HUES64 (cell line): Measurements from ENCODE around the gene SLC37A1. TPM values are rescaled to one million over a fixed set of nuclear protein-coding genes. Genes with fewer than 3 reads are reported as not detected.
"Not testable (repeated sequence)": the region's sequence is repeated elsewhere in the genome, so short reads cannot be mapped to it uniquely, and the experiment has no call there.

ENCODE experiments used
- H3K27ac ChIP-seq: 2 replicates; pipeline ENCODE4 v1.7.0; 2013; ENCODE audit warnings: low read depth, low read length, inconsistent platforms
- H3K27me3 ChIP-seq: 2 replicates; pipeline ENCODE4 v1.6.1; 2013; ENCODE audit warnings: mild to moderate bottlenecking, low read length; ENCODE audit not compliant: insufficient read depth
- H3K36me3 ChIP-seq: 2 replicates; pipeline ENCODE4 v1.6.1; 2013; ENCODE audit warnings: mild to moderate bottlenecking, low read length; ENCODE audit not compliant: insufficient read depth
- H3K4me1 ChIP-seq: 2 replicates; pipeline ENCODE4 v1.6.1; 2013; ENCODE audit warnings: mild to moderate bottlenecking, low read length, moderate library complexity; ENCODE audit not compliant: insufficient read depth
- H3K4me3 ChIP-seq: 2 replicates; pipeline ENCODE4 v1.5.1; 2013; ENCODE audit warnings: mild to moderate bottlenecking, low read length, moderate library complexity
- H3K9ac ChIP-seq: 2 replicates; pipeline ENCODE4 v1.6.1; 2013; ENCODE audit warnings: mild to moderate bottlenecking, low read depth, low read length
- H3K9me3 ChIP-seq: 2 replicates; pipeline ENCODE4 v1.6.1; 2013; ENCODE audit warnings: low read depth, low read length; ENCODE audit not compliant: insufficient read depth
- WGBS: fragments of 150-250, 120-280 bp; methylation state at CpG from one replicate; pipeline ENCODE4 v1.1.7; 2013; ENCODE audit warnings: missing lambda C conversion rate; 5-methylcytosine and 5-hydroxymethylcytosine counted together
- polyA plus RNA-seq, 2 experiments: library from polyadenylated mRNA; stranded (reverse); fragments of 50-300 nt; gene quantifications; one replicate each; pipeline ENCODE4 v1.2.3, GENCODE V29; 2013

SLC37A1 gene
- polyA plus RNA-seq (2013, experiment 1 of 2), result 10.3 TPM
- polyA plus RNA-seq (2013, experiment 2 of 2), result 11.4 TPM

GRCh38 chr21:42513151-42513984 is at the start of gene SLC37A1:
Gene SLC37A1, plus strand, starts transcription at chr21:42513852. Its CDS starts 4,603 bp downstream, at chr21:42518455.
- H3K9me3 ChIP-seq, result no peaks in the 10 kb centered on the region
- H3K27ac ChIP-seq, result peak within 1 kb of the TSS; percentile 82
- WGBS, result 10% methylated on average over 88 of the region's 88 CpGs
- H3K4me3 ChIP-seq, result peak within 1 kb of the TSS; percentile 72
- H3K4me1 ChIP-seq, result peaks cover 35% of the 10 kb centered on the region
- peaks cover 30% of the 10 kb centered on the region for H3K27me3 ChIP-seq
- peak within 1 kb of the TSS; percentile 46 for H3K9ac ChIP-seq
- H3K36me3 ChIP-seq, result peaks cover 1% of the 10 kb centered on the region; the same call in 1 of the 2 replicates

GRCh38 chr21:42463861-42464515 is 49.7 kb upstream of the SLC37A1 start:
- 90% methylated on average over 17 of the region's 17 CpGs for WGBS
- Histone ChIP-seq H3K9me3 (no peaks in the 10 kb centered on the region), H3K27ac (no peak overlapping the region), H3K36me3 (no peaks in the 10 kb centered on the region), H3K4me3 (no peak overlapping the region), H3K4me1 (peaks cover 35% of the 10 kb centered on the region), H3K27me3 (no peaks in the 10 kb centered on the region), H3K9ac (no peak overlapping the region)

GRCh38 chr21:42465008-42465802 is 48.4 kb upstream of the SLC37A1 start:
- Histone ChIP-seq H3K9me3 (no peaks in the 10 kb centered on the region), H3K4me3 (no peak overlapping the region), H3K9ac (no peak overlapping the region), H3K4me1 (peaks cover 35% of the 10 kb centered on the region), H3K36me3 (no peaks in the 10 kb centered on the region), H3K27ac (no peak overlapping the region), H3K27me3 (no peaks in the 10 kb centered on the region)
- WGBS, result 82% methylated on average over 8 of the region's 8 CpGs

GRCh38 chr21:42465803-42466127 is 47.9 kb upstream of the SLC37A1 start:
- 98% methylated on average over 3 of the region's 3 CpGs for WGBS
- Histone ChIP-seq H3K9ac (no peak overlapping the region), H3K9me3 (no peaks in the 10 kb centered on the region), H3K4me1 (peaks cover 35% of the 10 kb centered on the region), H3K27ac (no peak overlapping the region), H3K4me3 (no peak overlapping the region), H3K27me3 (no peaks in the 10 kb centered on the region), H3K36me3 (no peaks in the 10 kb centered on the region)

GRCh38 chr21:42466700-42467099 is 47.0 kb upstream of the SLC37A1 start:
- no peak overlapping the region for H3K27ac ChIP-seq
- no peaks in the 10 kb centered on the region for H3K36me3 ChIP-seq
- no peaks in the 10 kb centered on the region for H3K27me3 ChIP-seq
- H3K9me3 ChIP-seq, result no peaks in the 10 kb centered on the region
- H3K9ac ChIP-seq, result no peak overlapping the region
- no peak overlapping the region for H3K4me3 ChIP-seq
- H3K4me1 ChIP-seq, result peaks cover 32% of the 10 kb centered on the region
- 95% methylated on average over 10 of the region's 10 CpGs for WGBS

- no peaks in the 10 kb centered on the region for H3K36me3 ChIP-seq
- H3K4me3 ChIP-seq, result no peak overlapping the region
- H3K4me1 ChIP-seq, result peaks cover 26% of the 10 kb centered on the region
- no peak overlapping the region for H3K27ac ChIP-seq
- no peaks in the 10 kb centered on the region for H3K9me3 ChIP-seq
- H3K27me3 ChIP-seq, result no peaks in the 10 kb centered on the region
- no peak overlapping the region for H3K9ac ChIP-seq
- WGBS, result 62% methylated on average over 12 of the region's 12 CpGs
These were observed 46.3 kb upstream of the SLC37A1 start for GRCh38 chr21:42467140-42467983.

GRCh38 chr21:42468491-42469131 is 45.0 kb upstream of the SLC37A1 start:
- no peaks in the 10 kb centered on the region for H3K27me3 ChIP-seq
- H3K9me3 ChIP-seq, result no peaks in the 10 kb centered on the region
- H3K4me1 ChIP-seq, result peaks cover 14% of the 10 kb centered on the region
- no peak overlapping the region for H3K27ac ChIP-seq
- H3K36me3 ChIP-seq, result no peaks in the 10 kb centered on the region
- WGBS, result 75% methylated on average over 6 of the region's 6 CpGs
- H3K4me3 ChIP-seq, result no peak overlapping the region
- no peak overlapping the region for H3K9ac ChIP-seq

GRCh38 chr21:42469272-42469671 is 44.4 kb upstream of the SLC37A1 start:
- Histone ChIP-seq H3K36me3 (no peaks in the 10 kb centered on the region), H3K9me3 (no peaks in the 10 kb centered on the region), H3K4me1 (peaks cover 20% of the 10 kb centered on the region), H3K27me3 (no peaks in the 10 kb centered on the region), H3K9ac (no peak overlapping the region), H3K27ac (no peak overlapping the region), H3K4me3 (no peak overlapping the region)
- WGBS, result 96% methylated on average over 2 of the region's 2 CpGs

GRCh38 chr21:42469726-42470125 is 43.9 kb upstream of the SLC37A1 start:
- not testable (repeated sequence) for H3K36me3 ChIP-seq, H3K9me3 ChIP-seq, H3K27ac ChIP-seq, H3K9ac ChIP-seq, H3K27me3 ChIP-seq, H3K4me3 ChIP-seq
- H3K4me1 ChIP-seq, result peaks cover 24% of the 10 kb centered on the region
- 97% methylated on average over 4 of the region's 4 CpGs for WGBS

- Histone ChIP-seq H3K9ac (no peak overlapping the region), H3K4me1 (peaks cover 26% of the 10 kb centered on the region), H3K27ac (no peak overlapping the region), H3K4me3 (no peak overlapping the region), H3K9me3 (no peaks in the 10 kb centered on the region), H3K36me3 (no peaks in the 10 kb centered on the region), H3K27me3 (no peaks in the 10 kb centered on the region)
- WGBS, result 93% methylated on average over 9 of the region's 9 CpGs
These were observed 42.4 kb upstream of the SLC37A1 start for GRCh38 chr21:42471206-42471605.
